Endothelial cell of hepatic sinusoid (primary cell): ENCODE measurements around the gene PIK3R3.
"Not testable (repeated sequence)": the region's sequence is repeated elsewhere in the genome, so short reads cannot be mapped to it uniquely, and the experiment has no call there.

Experiments
- in situ Hi-C: cut with HindIII; loops from 2 replicates; pipeline ENCODE4 v1.10.0; 2017; ENCODE audit warnings: low sequenced_read_pairs

The PIK3R3 gene

GRCh38 chr1:46114925-46115603 lies 17.4 kb downstream of the PIK3R3 start:
- in situ Hi-C loops: no loop called here

GRCh38 chr1:46113948-46114347 lies 18.5 kb downstream of the PIK3R3 start:
- in situ Hi-C loops: no loop called here

- in situ Hi-C loops: no loop called here
These were observed 20.3 kb downstream of the PIK3R3 start for GRCh38 chr1:46112108-46112507.

DNA sequence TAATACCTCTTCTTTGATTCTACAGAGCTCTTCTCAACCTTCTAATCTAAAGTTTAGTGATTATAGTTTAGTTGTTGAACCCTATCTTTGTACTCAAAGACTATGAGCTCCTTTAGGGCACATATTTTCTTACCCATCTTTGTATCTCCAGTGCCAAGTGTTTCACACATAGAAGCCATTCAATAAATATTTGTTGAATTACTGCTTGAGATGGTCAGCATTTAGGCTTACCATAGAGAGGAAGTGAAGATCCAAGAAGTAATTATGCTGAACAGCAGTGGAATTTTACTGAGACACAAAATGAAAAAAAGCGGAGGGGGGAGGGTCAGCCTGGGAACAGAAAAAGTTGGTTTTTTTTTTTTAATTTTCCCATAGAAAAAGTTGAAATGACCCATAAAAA lies 21.9 kb downstream of the PIK3R3 start:
- in situ Hi-C loops: no loop called here

DNA sequence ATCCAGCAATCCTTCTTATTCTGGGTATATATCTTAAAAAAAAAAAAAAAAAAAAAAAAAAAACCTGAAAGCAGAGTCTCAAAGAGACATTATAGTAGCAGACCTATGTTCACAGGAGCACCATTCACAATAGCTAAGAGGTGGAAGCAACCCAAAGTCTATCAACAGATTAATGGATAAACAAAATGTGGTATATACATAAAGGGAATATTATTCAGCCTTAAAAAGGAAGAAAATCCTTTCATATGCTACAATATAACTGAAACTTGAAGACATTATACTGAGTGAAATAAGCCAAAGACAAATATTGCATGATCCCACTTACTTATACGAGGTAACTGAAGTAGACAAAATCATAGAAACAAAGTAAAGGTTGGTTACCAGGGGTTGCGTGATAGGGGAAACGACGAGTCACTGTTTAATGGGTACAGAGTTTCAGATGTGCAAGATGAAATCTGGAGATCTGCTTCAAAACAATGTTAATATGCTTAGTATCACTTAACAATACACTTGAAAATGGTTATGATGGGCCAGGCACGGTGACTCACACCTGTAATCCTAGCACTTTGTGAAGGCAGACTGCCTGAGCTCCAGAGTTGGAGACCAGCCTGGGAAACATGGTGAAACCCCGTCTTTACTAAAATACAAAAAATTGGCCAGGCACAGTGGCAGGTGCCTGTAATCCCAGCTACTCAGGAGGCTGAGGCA lies 29.5 kb downstream of the PIK3R3 start:
- in situ Hi-C loops: no loop called here

DNA sequence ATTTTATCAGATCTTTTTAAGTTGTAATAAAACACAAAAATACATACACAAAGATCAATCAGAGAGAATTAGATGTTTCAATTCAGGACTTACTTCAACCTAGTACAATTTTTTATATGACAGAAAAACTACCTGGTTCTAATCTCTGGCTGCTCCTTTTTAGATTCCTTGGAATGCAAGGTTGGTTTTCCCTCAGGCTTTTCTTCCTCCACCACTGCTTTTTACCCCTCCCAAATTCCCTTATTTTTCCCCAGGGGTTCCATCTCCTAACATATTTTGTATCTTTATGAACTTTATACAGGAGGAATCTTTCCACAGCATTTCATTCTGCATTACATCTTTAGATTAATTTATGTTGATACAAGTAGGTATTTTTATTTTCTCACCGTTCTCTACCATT lies 33.2 kb downstream of the PIK3R3 start:
- in situ Hi-C loops: no loop called here

DNA sequence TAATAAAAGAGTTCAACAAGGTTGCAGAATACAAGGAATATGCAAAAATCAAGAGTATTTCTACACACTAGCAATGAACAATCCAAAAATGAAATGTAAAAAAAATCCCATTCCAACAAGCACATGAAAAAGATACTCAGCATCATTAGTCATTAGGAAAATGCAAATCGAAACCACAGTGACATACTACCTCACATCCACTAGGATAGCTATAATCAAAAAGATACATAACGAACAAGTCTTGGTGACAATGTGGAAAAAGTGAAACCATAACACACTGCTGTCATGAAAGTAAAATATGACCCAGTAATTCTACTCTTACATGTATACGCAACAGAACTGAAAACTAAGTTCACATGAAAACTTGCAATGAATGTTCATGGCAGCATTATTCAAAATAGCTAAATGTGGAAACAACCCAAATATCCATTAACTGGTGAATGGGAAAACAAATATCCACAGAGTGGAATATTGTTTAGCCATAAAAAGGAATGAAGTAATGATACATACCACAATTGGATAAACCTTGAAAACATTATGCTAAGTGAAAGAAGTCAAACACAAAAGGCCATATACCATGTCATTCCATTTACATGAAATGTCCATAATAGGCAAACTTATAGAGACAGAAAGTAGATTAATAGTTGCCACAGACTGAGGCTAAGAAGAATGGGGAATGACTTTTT lies 34.3 kb downstream of the PIK3R3 start:
- in situ Hi-C loops: no loop called here

GRCh38 chr1:46097149-46097472 lies 35.3 kb downstream of the PIK3R3 start:
- in situ Hi-C loops: no loop called here

GRCh38 chr1:46096269-46097148 lies 35.9 kb downstream of the PIK3R3 start:
- in situ Hi-C loops: no loop called here

- in situ Hi-C loops: not testable (repeated sequence)
These were observed 37.3 kb downstream of the PIK3R3 start for GRCh38 chr1:46095110-46095509.

GRCh38 chr1:46094471-46095005 lies 37.9 kb downstream of the PIK3R3 start:
- in situ Hi-C loops: no loop called here

DNA sequence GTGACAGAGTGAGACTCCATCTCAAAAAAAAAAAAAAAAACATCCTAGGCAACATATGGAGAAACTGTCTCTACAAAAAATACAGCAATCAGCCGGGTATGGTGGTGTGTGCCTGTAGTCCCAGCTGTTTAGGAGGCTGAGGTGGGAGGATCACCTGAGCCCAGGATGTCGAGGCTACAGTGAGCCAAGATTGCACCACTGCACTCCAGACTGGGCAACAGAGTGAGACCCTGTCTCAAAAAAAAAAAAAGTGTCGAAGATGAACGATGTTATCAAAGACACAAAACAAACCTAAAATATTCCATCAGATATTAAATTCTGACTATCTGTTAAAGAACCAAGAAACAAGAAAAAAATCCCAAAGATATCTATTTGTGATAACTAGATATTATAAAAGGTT lies 38.6 kb downstream of the PIK3R3 start:
- in situ Hi-C loops: not testable (repeated sequence)

- in situ Hi-C loops: no loop called here
These were observed 44.5 kb downstream of the PIK3R3 start for GRCh38 chr1:46087891-46088290.

GRCh38 chr1:46086576-46086975 lies 45.9 kb downstream of the PIK3R3 start:
- in situ Hi-C loops: no loop called here

DNA sequence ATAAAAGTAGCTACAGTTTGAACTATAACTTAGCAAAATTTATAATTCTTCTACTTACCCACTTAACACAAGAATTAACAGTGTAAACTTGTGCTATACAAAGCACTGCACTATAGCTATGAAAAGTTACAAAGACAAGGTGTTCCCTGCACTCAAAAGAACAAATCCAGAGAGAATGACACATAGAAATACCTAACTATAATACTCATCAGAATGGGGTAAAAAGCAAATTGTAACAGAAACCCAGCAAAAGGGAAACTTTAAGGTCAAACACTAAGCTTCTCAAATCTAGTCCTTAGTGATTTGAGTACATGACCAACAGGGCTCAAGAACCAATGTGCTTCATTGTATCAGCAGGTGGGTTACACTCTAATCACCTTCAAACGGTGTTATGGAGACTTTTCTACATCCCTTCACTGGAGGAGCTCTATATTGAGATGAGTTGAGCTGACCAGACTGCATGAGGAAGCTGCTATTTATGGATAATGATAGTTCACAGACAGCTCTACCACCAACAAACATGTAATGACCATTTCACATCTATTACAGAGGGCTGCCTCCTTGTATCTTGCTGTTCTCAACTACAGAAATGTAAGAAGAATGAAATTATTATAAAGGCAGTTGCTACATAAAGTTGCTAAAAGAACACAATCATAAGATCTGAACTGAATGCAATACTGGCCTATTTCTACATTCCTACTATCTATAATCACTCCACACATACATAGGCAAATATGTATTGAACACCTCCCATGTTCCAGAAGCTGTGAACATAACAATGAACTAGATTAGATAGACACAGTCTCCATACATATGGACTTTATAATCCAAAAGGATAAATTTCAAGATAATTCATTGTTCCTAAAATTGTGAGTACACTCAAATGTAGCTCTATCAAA lies 47.6 kb downstream of the PIK3R3 start:
- in situ Hi-C loops: no loop called here

- in situ Hi-C loops: no loop called here
These were observed 48.9 kb downstream of the PIK3R3 start for GRCh38 chr1:46083579-46083978.

- in situ Hi-C loops: no loop called here
These were observed 50.8 kb downstream of the PIK3R3 start for GRCh38 chr1:46081619-46082018.

- in situ Hi-C loops: no loop called here
These were observed 51.2 kb downstream of the PIK3R3 start for GRCh38 chr1:46081206-46081605.

GRCh38 chr1:46080257-46080656 lies 52.2 kb downstream of the PIK3R3 start:
- in situ Hi-C loops: no loop called here

DNA sequence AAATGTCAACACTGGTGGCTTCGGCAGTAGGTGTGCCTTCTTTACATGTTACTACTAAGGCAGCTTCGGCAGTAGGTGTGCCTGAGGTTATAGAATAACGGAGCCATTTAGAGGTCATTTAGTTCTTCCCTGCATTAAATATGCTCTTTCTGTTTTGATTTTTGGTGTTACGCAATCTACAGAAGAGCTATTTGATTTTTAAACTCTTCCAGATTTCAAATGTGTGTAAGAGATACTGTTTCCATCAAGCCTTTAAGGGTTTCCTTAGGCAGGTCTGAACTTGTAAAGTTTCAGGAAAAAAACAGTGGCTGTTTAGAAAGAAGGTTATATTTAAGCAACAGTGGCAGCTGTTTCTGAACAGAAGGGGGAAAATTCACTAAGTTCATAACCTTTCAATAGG lies 54.8 kb downstream of the PIK3R3 start:
- in situ Hi-C loops: no loop called here
